GM18520 (cell line): ENCODE data around the gene ZDHHC14.
A peak's percentile ranks its signal among the peaks of the same experiment; 100 is the strongest.

Experiments
- ATAC-seq: cut with Tn5 transposase; IDR thresholded peaks from one replicate; pipeline ENCODE4 v1.9.1; 2021; ENCODE audit not compliant: unreplicated experiment

The ZDHHC14 gene

DNA sequence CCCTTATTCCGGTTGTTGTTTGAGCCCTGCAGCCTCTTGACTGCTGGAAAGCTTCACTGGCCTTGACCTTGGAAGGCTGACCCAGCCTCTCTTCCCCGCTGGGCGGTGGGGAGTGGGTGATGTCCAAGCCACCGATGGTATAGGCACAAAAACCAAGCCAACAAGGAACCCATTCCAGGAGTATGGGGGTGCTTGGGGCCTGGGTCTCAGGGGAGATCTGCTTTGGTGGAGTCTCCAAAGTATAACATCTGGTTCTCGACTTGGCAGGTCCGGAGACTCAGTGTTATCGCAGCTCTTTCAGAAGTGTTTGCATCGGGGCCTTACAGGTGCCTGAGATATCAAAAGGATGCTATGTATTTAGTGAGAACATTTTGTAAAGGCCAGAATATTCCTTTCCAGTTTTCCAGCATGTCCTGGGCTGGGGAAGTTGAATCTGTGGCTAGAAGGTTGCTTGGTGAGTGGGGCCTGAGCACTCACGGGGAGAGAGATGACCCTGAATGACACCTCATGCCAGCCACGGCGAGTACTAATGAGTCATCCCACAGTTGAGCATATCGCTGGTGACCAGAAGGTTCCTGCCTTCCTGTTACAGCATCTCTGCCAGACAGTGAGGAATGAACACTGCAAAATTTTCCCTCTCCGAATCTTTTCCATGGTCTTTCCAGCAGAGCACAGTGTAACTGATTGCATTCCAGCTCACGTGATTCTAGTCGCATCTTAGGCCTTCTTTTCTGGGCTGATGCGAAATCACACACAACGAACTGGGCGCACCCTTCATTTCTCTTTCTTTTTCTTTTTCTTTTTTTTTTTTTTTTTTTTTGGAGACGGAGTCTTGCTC, 133.9 kb downstream of the ZDHHC14 start:
- ATAC-seq, result no peak

DNA sequence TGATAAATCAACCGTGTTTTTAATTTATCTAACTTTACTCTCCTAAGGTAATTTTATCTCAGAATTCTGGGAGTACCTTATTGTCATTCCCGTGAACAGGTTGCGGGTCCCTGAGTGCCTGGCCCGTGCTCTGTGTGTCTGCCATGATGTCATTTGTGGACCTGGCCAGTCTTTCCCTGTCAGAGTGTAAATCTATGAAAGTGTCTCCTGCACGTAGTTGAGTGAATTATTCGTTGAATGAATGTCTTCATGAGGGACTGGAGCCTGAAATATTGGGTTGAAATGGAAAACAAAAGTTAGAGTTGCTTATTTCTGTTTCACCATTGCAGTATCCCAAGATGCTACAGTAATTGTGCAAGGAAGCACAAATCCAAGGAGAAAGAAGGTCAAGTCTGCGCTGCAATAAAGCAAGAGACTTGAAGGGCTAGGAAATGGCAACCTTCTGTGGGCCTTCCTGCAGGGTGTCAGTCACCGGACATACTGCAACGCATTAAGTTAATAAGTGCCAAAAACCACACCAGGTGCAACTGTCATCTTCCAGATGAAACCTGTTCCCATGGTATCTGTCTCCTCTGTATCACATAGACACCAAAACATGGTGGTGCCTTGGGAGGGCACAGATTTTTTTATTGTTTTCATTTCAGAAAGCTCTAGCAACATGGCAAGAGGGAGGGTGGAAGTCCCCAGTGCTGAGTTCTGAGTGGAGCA, 135.5 kb downstream of the ZDHHC14 start:
- no peak for ATAC-seq

DNA sequence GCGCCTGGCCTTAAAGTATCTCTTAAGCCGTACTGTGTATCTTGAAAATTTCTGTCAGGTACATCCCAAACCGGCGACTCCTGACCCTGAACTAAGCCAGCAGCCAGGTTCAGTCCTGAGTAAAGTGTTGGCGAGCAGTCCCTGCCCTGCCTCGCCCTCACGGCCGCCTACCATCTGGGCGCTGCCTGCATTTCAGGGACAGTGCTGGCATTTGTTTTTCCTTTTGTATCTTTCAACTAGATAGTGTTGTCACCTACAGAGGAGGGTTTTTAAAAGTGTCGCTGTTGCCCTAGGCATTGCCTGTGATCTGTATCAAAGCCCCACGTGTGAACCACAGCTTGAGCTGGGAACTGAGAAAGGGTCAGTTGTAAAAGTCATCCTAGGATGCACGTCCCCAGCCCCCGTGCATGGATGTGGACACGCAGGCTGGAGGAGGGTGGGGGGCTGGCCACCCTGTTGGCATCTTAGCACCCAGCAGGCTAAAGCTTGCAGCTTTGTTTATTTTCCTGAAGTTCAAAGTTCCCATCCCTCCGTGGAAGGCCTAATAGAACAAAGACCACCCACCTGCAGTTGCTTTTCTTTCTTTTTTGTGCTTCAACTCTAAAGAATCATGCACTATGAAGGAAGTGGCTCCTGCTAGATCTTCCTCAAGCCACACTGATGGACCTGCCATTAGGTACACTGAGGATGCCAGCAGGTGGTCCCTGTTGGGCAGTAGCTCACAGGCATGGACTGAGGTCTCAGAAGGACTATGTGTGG, 136.8 kb downstream of the ZDHHC14 start:
- no peak for ATAC-seq

DNA sequence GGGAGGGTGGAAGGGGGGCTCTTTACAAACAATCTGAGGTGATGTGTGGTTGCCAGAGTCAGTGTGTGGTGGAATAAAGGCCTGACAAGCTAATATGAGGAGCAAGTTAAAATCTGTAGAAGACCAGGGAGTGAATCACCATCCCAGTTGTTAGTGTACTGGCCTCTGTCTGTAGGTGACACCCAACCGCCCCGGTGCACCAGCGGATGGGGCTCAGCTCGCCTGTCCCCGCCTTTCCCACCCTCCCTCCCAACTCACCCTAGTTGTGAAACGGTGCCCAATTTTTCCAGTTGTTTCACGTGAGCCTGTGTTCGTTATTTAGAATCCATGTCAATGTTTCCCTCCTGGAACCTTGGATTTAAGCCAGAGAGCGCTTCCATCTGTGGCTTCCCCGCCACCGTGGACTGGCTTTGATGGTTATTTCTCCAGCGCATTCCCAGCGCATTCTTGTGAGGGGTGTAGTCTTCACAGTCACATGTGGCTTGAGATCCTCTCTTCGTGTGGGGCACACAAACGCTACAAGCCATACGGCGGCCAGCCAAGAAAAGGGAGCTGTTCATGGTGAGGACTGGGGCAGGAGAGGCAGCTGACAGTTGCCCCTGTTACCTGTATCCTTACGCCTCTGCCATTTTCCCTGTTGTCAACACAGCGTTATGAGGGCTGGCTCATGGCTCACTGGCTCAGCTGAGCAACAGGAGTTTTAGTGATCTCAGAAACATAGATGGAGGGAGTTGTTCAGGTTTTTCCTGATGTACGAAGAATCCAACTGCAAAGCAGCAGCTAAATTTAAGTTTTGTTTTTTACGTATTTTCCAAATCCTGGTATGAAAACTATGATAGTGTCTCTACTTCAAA, 137.6 kb downstream of the ZDHHC14 start:
- ATAC-seq, result no peak

DNA sequence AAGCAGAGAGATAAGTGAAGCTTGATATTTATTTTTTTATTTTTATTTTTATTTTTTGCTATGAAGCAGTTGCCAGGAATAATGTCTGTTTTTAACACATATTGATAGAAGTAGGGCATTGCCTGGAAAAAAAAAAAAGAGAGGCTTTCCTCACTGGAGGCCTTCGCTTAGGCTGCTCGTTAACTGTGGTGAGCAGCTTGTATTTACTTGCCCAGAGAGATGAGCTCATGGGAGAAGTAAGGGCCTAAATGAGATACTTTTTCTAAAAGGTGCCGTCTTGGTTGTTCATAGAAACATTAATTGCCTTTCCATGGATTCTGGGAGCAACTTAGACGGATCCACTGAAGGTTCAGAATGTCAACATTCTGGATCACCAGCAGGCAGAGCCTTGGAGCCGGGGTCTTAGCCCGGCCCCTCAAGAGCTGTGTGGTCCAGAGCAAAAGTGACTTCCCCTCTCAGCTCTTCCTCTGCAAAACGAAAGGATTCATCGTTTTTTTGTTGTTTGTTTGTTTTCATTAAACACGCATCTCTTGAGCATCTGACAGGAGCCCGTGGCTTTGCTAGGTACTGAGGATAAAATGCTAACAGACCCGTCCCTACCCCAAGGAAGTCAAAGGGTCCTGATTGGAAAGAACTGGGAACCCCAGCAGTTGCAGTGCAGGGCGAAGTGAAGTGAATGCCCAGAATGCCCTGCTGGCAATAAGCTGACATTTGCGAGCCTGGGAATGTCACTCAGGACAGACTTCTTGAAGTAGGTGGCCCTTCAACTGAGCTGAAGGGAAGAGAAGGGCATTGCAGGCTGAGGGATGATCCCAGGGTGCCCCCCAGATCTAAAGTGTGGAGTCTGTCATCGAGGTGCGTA, 138.5 kb downstream of the ZDHHC14 start:
- ATAC-seq, result no peak

DNA sequence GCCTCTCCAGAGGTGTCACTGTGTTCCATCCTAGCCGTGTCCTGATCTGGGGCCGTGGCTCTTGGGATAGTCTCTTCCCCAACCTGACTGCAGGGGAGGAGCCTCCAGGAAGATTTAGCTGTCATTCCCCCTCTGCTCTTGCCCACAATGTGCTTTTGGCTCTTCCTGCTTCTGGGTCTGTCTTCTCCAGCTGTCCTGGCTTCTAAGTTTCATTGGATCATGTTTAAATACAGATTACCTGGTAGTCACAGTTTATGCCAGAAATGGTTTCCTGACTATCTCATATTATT, 139.1 kb downstream of the ZDHHC14 start:
- ATAC-seq, result no peak

DNA sequence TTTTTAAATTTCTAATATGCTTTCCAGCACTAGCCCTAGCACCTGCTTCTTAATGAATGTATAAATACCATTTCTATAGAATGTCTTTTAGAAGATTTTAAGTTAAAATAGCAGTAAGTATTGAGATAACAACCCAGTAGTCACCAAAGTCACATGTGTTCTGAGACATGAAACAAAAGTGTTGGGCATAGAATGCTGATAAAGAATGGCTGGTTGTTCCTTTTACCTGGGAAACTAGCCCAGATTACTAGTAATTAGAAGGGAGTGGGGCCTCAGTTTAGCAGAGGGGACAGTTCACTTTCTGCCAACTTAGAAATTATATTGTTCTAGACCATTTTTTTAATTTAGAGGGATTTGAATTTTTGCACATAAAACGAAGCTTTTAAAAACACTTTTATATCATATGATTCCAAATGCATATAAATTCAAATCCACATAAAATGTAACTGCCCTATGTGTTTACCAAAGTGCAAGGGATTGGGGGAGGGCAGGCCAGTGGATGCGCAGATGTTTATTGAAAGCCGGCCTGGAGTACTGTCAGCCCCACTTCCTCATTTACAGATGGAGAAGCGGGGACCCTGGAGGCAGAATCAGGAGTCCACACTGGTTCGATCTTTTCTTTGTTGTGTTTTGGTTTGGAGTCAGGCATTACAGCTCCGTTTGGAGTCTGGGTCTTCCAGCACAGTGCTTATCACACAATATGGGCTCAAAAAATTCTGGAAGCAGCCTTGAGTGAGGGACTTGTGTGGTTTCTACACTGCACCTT, 139.8 kb downstream of the ZDHHC14 start:
- no peak for ATAC-seq

DNA sequence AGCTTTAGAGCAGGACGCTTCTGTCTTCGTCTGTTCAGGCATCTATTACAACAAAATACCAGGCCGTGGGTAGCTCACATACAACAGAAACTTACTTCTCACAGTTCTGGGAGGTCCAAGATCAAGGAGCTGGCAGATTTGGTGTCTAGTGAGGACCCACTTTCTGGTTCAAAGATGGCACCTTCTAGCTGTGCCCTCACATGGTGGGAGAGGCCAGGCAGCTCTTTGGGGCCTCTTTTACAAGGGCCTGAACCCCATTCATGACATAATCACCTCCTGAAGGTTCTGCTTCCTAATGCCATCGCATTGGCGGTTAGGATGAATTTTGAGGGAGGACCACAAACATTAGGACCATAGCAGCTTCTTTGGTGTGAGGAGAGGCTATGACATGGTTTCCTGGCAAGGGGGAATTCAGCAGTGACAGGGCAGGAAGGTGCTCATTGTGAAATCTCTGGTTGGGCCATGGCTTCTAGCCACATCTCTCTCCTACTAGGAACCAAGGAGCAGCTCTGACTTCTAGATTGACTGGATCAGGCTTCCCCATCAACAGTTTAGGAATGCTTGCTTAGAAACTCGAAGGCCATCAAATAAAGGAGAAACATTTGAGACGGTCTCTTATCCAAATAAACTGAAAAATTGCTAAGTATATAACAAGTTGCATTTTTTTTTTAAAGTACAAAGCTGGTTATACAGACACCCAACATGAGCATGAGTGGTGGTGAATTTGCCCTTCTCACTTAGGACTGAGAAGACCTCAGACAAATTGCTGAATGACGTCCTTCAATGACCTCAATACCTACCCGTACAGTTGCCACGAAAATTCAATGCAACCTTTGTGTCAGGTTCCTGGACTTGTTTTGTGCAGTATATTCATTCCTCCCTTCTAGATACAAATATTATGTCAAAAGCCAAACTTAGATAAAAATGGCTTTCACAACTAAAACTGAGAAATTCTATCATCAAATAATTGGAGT, 140.7 kb downstream of the ZDHHC14 start:
- ATAC-seq, result no peak

DNA sequence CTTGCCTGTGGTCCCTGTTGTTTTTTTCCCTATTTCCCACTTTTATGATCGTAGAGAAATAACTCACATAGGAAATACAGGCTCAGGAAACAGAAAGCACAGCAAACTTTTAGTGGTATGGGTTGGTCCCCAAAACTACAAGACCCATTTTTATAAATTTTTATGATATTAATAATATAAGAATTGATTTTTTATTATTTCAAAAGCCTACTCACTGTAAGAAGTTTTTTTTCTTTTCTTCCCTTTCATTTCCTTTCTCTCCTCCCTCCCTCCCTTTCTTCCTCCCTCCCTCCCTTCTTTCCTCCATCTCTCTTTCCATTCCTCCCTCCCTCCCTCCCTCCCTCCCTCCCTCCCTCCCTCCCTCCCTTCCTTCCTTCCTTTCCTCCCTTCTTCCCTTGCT, 141.5 kb downstream of the ZDHHC14 start:
- no peak for ATAC-seq

DNA sequence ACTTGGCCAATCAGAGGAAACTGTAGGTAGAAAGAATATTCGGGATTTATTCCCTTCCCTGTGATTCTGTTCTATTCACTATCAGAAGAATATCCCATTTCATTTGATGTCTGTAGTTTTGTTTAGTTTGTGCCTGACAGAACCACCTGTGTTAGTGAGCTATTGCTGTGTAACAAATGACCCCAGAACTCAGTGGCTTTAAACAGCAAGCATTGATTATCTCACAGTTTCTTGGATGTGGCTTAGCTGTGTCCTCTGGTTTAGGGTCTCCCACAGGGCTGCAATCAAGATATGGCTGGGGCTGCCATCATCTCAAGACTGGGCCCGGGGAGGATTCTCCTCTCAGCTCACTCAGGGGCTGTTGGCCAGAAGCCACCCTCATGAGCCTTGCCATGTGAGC, 143.7 kb downstream of the ZDHHC14 start:
- ATAC-seq, result no peak

DNA sequence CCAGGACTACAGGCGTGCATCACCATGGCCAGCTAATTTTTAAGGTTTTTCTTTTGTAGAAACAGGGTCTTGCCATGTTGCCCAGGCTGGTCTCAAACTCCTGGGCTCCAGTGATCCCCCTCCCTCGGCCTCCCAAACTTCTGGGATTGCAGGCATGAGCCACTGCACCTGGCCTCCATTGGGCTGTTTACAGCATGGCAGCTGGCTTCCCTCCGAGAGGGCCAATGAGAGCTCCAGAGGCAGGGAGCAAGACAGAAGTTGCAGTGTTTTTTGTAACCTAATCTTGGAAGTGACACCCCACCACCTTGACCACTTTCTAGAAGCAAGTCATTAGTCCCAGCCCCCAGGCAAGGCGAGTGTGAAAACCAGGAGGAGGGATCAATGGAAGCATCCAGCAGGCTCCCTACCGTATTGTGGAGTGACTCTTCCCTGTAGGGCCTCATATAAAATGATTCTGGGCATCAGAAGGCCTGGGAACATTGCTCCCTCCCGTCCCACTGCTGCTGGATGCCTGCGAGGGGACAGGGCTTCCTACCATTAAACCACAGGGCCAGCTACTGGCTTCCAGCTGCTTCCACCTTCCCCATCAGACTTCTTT, 144.4 kb downstream of the ZDHHC14 start:
- ATAC-seq, result no peak

DNA sequence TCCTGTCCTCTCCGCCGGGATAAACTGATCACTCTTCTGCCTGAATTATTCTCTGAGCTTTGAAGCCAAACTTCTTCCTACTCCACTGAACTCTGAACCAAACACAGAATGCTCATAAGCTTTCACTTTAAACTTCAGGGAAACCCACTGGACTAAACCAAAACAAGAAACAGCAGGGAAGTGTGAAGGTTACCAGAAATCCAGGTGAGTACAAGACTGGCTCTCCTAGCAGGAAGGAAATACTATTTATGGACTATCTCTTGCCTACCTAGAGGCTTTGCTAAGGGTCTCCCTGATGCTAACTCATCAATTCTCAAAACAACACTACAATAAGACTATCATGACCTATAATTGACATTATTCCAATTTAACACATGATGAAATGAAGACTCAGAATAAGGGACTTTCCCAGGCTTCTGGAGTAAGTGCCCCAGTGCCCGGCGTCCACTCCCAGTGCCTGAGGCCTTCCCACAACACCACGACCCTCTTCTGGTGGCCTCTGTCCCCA, 145.0 kb downstream of the ZDHHC14 start:
- ATAC-seq, result no peak

DNA sequence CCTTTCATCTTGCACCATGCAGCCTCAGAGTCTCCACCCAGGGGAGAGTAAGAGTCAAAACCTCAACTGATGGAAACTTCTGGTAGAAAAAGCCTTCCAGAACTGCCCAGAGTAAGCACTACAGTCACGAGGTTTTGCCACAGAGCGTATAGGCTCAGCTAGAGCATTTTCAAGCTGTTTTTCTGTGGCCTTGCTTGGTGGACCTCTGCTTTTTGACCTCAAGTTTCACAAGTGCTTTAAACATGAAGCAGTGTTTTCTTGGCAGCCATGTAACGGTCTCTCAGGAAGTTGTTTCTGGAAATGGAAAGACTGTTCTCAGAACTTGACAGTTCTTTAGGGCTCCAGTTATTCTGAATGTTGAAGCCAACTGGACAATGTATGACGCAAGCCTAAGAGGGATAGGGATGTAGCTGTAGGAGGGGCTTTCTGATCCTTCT, 146.5 kb downstream of the ZDHHC14 start:
- peak; percentile 83 for ATAC-seq

DNA sequence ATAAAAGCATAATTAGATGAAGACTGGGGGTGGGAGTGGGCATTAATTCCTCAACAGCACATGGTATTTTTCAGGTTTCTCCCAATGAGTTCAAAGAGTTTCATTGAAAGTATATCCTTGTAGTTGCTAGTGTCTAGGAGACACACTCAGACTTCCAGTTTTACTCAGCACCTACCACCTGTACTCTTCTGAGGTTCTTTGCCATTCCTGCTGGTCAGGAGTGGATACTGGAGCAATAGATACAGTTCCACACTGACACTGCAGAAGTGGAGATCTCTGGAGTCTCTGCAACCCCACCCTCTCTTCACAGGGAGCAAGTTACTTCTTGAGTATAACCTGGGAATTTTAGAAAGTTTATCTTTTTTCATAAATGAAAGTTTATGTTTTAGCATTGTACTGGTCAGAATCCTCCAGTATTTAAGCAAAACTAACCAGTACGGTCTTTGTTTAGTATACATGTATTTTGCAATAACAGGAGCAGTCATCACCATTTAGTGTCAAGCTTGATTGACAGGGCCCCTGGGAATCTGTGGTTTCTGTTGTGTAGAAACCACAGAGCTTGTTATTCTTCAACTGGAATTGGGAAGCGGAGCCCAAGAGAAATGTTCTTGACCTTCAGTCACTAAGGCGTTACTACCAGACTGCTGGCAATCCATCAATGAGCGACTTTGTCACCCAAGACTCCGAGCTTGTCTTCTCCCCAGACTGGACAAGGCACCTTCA, 148.1 kb downstream of the ZDHHC14 start:
- no peak for ATAC-seq

DNA sequence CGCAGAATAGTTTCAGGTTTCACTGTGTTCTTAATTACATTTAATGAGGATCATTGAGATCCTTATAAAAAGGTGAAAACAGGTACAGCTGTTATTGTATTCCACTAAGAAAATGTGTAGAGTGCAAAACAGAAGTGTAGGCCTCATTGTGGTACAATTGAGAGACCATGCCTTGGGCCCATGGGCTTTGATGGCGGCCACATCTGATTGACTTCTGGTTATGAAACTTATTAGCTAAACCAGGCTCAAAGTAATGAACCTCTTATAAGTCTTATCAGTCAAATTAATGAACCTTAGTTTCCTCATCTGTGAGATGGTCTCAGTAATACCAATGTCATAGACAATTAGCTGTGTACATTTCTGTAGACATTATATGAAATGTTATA, 148.7 kb downstream of the ZDHHC14 start:
- no peak for ATAC-seq

DNA sequence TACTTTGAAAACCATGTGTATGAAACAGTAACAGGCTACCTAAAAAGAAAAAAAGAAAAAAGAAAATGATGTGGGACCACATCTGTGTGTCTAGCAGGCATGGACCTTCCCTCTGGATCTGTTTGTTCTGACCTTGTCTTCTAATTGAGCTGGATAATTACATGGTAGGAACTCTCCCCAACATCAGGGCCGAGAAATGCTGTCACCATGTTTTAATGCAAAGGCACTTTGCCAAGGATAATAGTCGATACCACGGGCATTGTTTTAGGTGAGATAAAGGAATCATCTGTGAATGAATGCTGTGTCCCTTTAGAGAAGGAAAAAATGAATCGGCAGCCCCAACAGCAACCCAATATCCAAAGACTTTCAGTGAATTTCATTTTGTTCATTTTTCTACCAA, 149.1 kb downstream of the ZDHHC14 start:
- no peak for ATAC-seq

DNA sequence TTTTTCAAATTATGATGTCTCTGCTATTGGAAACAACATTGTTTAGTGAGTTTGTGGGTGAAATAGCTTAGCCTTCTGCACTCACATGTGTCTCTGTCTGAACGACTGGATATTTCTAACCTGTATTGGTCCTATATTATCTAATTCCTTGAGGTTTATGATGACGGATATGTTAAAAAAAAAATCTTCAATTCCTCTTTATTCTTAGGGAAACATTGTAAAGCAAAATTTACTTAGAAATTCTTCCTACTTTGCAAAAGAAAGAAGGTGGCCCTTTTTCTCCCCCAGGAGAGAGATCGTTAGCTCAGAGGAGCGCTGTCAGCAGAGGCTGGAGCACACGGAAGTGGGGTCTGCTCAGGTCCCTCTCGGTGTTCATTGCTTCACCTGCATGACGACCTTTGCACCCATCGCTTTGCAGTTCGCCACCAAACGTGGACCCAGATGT, 149.8 kb downstream of the ZDHHC14 start:
- no peak for ATAC-seq
